Breast epithelium (tissue), 4 donors: Measurements from ENCODE around the gene ZACN. TPM values are rescaled to one million over a fixed set of nuclear protein-coding genes. Genes with fewer than 3 reads are reported as not detected.

Experiments used
- DNase-seq, 2 donors: peaks; one replicate each; pipeline ENCODE4 v3.0.0-alpha.2; 2019; ENCODE audit warnings: low spot score in 2 of 2
- H3K27ac ChIP-seq, 2 donors: fragments of 200-600 bp; sonication (generic) in 1 of 2; one replicate each; pipeline ENCODE4 v1.5.1; 2016 to 2019; ENCODE audit warnings: mild to moderate bottlenecking in 1 of 2
- H3K27me3 ChIP-seq, 2 donors: fragments of 200-600 bp; sonication (generic) in 1 of 2; one replicate each; pipeline versions ENCODE4 v1.5.1 to v1.6.0; 2017 to 2019; ENCODE audit warnings: control low read depth in 1 of 2, mild to moderate bottlenecking in 1 of 2
- H3K36me3 ChIP-seq: fragments of 200-600 bp; one replicate; pipeline ENCODE4 v1.5.1; 2019
- H3K4me1 ChIP-seq, 2 donors: fragments of 200-600 bp; sonication (generic); one replicate each; pipeline ENCODE4 v1.5.1; 2016 to 2019; ENCODE audit warnings: control low read depth in 1 of 2
- H3K4me3 ChIP-seq, 3 donors: fragments of 200-600 bp; sonication (generic); 1 replicate in 2 of 3; 2 replicates in 1 of 3; pipeline ENCODE4 v1.5.1; 2016 to 2019; ENCODE audit warnings: mild to moderate bottlenecking in 3 of 3, moderate library complexity in 2 of 3
- H3K9me3 ChIP-seq, 2 donors: fragments of 200-600 bp; sonication (generic) in 1 of 2; one replicate each; pipeline ENCODE4 v1.5.1; 2016 to 2019; ENCODE audit warnings: control low read depth in 1 of 2
- POLR2A ChIP-seq: fragments of 450-650 bp; IDR thresholded peaks from one replicate; pipeline ENCODE4 v1.6.1; 2016; ENCODE audit warnings: antibody characterized with exemption, mild to moderate bottlenecking, moderate library complexity
- POLR2AphosphoS5 ChIP-seq, 3 donors: sonication (generic); formaldehyde crosslinking; IDR thresholded peaks; one replicate each; pipeline ENCODE4 v1.6.1; 2017; ENCODE audit warnings: antibody characterized with exemption in 3 of 3
- intact Hi-C: fragments of 100-400 bp; cut with DNase I; formaldehyde crosslinking; loops from one replicate; pipeline ENCODE4 v1.15.1; 2023; ENCODE audit warnings: low total_unique reads
- total RNA-seq, 3 donors: library from RNA; depleted of rRNA; stranded (reverse); fragments of >200 nt; gene quantifications; one replicate each; pipeline ENCODE4 v1.1.0, GENCODE V29; 2016
- TF ChIP-seq, protein P1 (sequence below), 3 donors: fragments of 450-650 bp; IDR thresholded peaks; one replicate each; pipeline ENCODE4 v1.5.1; 2016 to 2017; ENCODE audit warnings: antibody characterized with exemption in 3 of 3, mild to moderate bottlenecking in 3 of 3, moderate library complexity in 3 of 3

The ZACN gene
- total RNA-seq, 3 donors from 2014 or later, result not detected

DNA sequence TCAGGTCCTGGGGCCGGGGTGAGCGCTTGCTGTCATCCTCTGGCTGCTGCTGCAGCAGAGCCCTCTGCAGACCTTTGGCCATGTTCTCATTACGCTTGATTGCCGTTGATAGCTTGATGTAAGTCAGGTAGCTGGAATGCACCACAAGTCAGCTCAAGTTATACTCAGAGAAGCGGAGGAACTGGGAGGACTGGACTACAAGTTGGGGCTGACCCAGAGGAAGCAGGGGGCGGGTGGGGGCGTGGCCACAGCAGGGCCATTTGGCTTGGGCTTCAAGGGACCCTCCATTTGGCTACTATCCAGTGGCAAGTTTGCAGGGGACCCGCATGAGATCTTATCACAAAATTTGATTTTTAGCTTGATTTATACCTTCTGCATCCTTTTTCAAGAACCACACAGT is 32.9 kb upstream of the ZACN start:
- no peak for TF ChIP-seq POLR2A
- TF ChIP-seq, protein P1, sequence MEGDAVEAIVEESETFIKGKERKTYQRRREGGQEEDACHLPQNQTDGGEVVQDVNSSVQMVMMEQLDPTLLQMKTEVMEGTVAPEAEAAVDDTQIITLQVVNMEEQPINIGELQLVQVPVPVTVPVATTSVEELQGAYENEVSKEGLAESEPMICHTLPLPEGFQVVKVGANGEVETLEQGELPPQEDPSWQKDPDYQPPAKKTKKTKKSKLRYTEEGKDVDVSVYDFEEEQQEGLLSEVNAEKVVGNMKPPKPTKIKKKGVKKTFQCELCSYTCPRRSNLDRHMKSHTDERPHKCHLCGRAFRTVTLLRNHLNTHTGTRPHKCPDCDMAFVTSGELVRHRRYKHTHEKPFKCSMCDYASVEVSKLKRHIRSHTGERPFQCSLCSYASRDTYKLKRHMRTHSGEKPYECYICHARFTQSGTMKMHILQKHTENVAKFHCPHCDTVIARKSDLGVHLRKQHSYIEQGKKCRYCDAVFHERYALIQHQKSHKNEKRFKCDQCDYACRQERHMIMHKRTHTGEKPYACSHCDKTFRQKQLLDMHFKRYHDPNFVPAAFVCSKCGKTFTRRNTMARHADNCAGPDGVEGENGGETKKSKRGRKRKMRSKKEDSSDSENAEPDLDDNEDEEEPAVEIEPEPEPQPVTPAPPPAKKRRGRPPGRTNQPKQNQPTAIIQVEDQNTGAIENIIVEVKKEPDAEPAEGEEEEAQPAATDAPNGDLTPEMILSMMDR (IDR thresholded peaks at IDR 0.05), result no peak
- TF ChIP-seq POLR2AphosphoS5 (IDR thresholded peaks at IDR 0.05), result no peak
- H3K27ac ChIP-seq, result no peak overlapping the region
- no peak overlapping the region for H3K4me3 ChIP-seq
- H3K36me3 ChIP-seq, result peaks cover 20% of the 10 kb centered on the region
- no peak for DNase-seq
- H3K4me1 ChIP-seq, result no peaks in the 10 kb centered on the region
- H3K9me3 ChIP-seq, result no peaks in the 10 kb centered on the region
- intact Hi-C loops, result no loop called here
- H3K27me3 ChIP-seq, result no peaks in the 10 kb centered on the region

DNA sequence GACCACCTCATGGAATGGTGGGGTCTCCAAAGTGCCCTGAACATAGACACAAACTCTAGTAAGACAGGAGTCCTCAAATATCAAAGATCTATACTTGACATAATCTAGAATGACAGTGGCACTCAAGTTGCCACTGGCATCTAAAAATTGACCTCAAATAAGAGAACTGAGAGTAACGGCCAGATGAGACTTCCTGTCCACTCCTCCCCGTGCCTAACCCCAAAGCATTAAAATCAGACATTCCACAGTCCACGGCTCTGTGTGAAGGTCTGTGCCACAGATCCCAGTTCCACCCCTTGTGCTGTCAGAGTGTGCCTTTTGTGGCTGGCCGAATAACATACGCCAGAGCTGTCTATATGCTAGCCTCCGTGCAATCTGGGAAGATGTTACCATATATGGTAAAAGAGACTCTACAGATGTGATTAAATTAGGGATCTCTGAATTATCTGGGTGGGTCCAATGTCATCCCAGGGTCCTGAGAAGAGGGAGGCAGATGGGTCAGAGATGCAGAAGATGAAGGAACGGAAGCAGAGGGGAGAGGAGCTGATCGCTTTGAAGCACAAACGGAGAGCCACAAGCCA is 30.9 kb upstream of the ZACN start:
- no peak overlapping the region for H3K27ac ChIP-seq
- H3K9me3 ChIP-seq, result no peaks in the 10 kb centered on the region
- intact Hi-C loops, result no loop called here
- H3K27me3 ChIP-seq, result no peaks in the 10 kb centered on the region
- peaks cover 11% of the 10 kb centered on the region for H3K36me3 ChIP-seq
- no peaks in the 10 kb centered on the region for H3K4me1 ChIP-seq
- H3K4me3 ChIP-seq, result no peak overlapping the region
- no peak for TF ChIP-seq POLR2A
- TF ChIP-seq, protein P1 (IDR thresholded peaks at IDR 0.05), result no peak
- no peak for TF ChIP-seq POLR2AphosphoS5 (IDR thresholded peaks at IDR 0.05)
- no peak for DNase-seq

DNA sequence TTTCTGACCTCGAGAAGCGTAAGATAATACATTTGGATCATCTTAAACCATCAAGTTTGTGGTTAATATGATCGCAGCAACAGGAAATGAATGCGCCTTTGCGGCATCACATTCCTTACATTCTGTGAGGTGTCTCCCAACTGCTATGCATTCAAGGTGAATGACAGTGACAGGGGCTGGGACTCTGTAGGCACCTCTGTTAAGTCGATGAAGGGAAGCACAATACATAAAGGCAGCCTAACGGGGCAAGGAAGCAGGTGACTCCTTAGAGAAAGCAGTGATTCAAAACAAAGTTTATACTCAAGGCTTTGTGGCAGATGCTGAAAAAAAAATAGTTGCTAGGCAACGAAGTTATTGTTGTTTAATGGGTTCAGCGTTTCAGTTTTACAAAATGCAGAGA is 30.3 kb upstream of the ZACN start:
- H3K4me3 ChIP-seq, result no peak overlapping the region
- peaks cover 7% of the 10 kb centered on the region for H3K36me3 ChIP-seq
- H3K9me3 ChIP-seq, result no peaks in the 10 kb centered on the region
- no peaks in the 10 kb centered on the region for H3K4me1 ChIP-seq
- no peak overlapping the region for H3K27ac ChIP-seq
- TF ChIP-seq POLR2A (no peak), POLR2AphosphoS5 (IDR thresholded peaks at IDR 0.05) (no peak)
- TF ChIP-seq, protein P1 (IDR thresholded peaks at IDR 0.05), result no peak
- H3K27me3 ChIP-seq, result no peaks in the 10 kb centered on the region
- intact Hi-C loops, result no loop called here
- no peak for DNase-seq

DNA sequence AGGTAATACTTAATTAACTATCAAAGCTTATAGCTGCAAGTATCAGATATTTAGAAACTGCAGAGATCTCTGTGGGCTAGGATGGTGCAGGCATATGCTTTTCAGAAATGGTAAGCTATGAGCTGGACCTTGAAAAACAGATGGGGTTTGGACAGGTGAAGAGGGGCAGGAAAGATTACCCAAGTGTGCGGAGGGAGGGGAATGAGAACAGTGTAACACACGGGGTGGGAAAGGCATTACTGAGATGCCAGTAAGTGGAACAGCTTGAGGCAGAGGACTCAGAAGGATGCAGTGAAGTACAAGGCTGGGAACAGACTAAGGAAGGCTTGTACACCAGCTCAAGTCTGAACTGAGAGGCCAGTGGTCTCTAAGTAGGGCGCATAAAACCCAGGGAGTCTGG is 29.7 kb upstream of the ZACN start:
- no peak overlapping the region for H3K4me3 ChIP-seq
- no peaks in the 10 kb centered on the region for H3K4me1 ChIP-seq
- H3K9me3 ChIP-seq, result no peaks in the 10 kb centered on the region
- no peak for DNase-seq
- peaks cover 7% of the 10 kb centered on the region for H3K36me3 ChIP-seq
- H3K27me3 ChIP-seq, result no peaks in the 10 kb centered on the region
- intact Hi-C loops, result no loop called here
- TF ChIP-seq POLR2A, result no peak
- no peak for TF ChIP-seq POLR2AphosphoS5 (IDR thresholded peaks at IDR 0.05)
- TF ChIP-seq, protein P1 (IDR thresholded peaks at IDR 0.05), result no peak
- no peak overlapping the region for H3K27ac ChIP-seq

DNA sequence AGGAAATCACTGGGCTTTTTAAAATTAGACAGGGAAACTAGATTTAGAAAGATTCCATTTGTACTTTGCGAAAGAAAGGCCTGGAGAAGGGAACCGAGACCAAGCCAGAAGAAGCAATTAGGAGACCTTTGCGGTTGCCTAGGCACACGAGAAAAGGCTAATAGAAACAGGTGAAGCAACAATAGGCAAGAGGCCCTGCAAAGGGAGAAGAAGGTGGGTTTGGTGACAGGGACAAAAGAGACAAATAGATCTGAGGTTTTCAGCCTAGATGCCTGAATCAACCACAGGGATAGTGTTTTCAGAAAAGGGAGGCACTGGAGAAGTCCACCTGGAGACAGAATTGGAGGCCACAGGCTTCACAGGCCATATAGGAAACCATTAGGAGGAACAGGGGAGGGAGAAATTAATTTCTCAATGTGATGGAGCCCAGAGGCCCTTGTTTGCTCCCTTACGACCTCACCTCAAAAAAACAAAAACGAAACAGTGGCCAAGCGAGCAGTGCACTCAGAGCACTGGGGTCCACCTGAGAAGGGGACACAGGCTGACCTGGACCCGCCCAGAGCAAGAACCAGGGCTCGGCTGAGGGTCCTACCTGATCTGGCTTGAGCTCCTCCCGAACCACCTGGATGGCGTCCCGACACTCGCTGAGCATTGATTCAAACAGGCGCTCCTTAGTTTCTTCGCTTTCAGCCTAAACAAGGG is 29.0 kb upstream of the ZACN start:
- Histone ChIP-seq H3K9me3 (no peaks in the 10 kb centered on the region), H3K27ac (peak overlapping the region in 1 of 2 donors; percentile 70), H3K36me3 (peaks cover 7% of the 10 kb centered on the region), H3K27me3 (no peaks in the 10 kb centered on the region), H3K4me1 (no peaks in the 10 kb centered on the region), H3K4me3 (no peak overlapping the region)
- DNase-seq, result no peak
- intact Hi-C loops, result no loop called here
- TF ChIP-seq POLR2AphosphoS5 (IDR thresholded peaks at IDR 0.05), result no peak
- TF ChIP-seq POLR2A, result no peak
